ENCODE data around the gene ATL3.

ATL3 gene

DNA sequence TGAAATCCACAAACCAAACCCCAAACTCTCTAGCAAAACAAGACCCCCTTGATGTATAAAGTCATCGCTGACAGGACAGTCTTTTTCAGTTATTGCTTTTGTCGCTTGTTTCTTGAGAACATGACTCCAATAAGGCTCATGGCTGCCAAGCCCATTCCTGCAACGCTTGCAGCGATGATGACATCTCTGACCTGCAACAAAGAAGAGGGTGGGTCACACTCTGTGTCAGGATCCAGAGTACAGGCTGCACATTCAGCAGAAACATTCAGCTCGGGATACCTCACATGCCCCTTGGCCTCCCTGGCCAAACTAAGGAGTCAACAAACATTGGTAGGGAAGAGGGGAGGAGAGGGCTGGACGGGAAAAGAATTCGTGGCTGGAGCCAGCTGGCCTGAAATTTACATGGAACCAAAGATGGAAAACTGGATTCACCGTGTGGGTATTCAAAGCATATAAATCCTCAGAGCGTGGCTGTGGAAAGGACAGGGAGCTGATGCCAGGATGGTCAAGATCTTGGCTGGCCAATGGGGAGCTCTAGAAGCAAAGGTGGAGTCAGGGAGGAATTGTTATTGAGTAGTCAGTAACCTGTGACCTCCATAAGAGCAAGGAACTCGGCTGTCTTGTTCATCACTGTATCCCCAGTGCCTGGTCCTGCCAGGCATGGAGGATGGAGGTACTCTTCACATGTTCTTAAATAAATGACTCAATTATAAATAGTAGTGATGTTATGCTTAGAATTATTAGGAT is 96.1 kb downstream of the ATL3 start:
- H3K4me3 ChIP-seq (ENCODE audit: low read depth, low read length) = peak overlapping the region; percentile 45
- DNase-seq (ENCODE audit: low read depth) = no peak

More for the DNA sequence above, 96.1 kb downstream of the ATL3 start:
- no peak for TF ChIP-seq CTCF (IDR thresholded peaks at IDR 0.05; ENCODE audit: insufficient read depth, low read depth, low read length, missing control alignments)
